ENCODE results near the gene EXOC7.

Gene EXOC7

GRCh38 chr17:76121932-76122430 is 18.4 kb upstream of the EXOC7 start:
- DNase-seq (ENCODE audit: low spot score): no peak

- DNase-seq (ENCODE audit: low spot score): no peak
These were observed 17.0 kb upstream of the EXOC7 start for GRCh38 chr17:76120658-76121008.

- no peak for DNase-seq (ENCODE audit: low spot score)
These were observed 16.1 kb upstream of the EXOC7 start for GRCh38 chr17:76119409-76120371.

- DNase-seq (ENCODE audit: low spot score): no peak
These were observed 11.7 kb upstream of the EXOC7 start for GRCh38 chr17:76115138-76115754.

- no peak for DNase-seq (ENCODE audit: low spot score)
These were observed 8.4 kb upstream of the EXOC7 start for GRCh38 chr17:76111956-76112355.

GRCh38 chr17:76107509-76107908 is 3.9 kb upstream of the EXOC7 start:
- DNase-seq (ENCODE audit: low spot score): no peak

GRCh38 chr17:76106703-76107102 is 3.1 kb upstream of the EXOC7 start:
- DNase-seq (ENCODE audit: low spot score): no peak

- DNase-seq (ENCODE audit: low spot score): no peak
These were observed 1.3 kb upstream of the EXOC7 start for GRCh38 chr17:76104896-76105231.

GRCh38 chr17:76104140-76104895 is 731 bp upstream of the EXOC7 start:
- DNase-seq (ENCODE audit: low spot score): peak; percentile 63

- DNase-seq (ENCODE audit: low spot score): no peak
These were observed 678 bp downstream of the EXOC7 start for GRCh38 chr17:76102944-76103273.

GRCh38 chr17:76097716-76098295 is 5.8 kb downstream of the EXOC7 start:
- no peak for DNase-seq (ENCODE audit: low spot score)

- no peak for DNase-seq (ENCODE audit: low spot score)
These were observed 7.6 kb downstream of the EXOC7 start for GRCh38 chr17:76095943-76096342.

GRCh38 chr17:76094046-76094445 is 9.5 kb downstream of the EXOC7 start:
- no peak for DNase-seq (ENCODE audit: low spot score)

GRCh38 chr17:76092526-76093413 is 10.8 kb downstream of the EXOC7 start:
- DNase-seq (ENCODE audit: low spot score): no peak

- no peak for DNase-seq (ENCODE audit: low spot score)
These were observed 11.9 kb downstream of the EXOC7 start for GRCh38 chr17:76091526-76092286.

- no peak for DNase-seq (ENCODE audit: low spot score)
These were observed 13.0 kb downstream of the EXOC7 start for GRCh38 chr17:76090517-76091129.

- no peak for DNase-seq (ENCODE audit: low spot score)
These were observed 13.7 kb downstream of the EXOC7 start for GRCh38 chr17:76089680-76090516.

GRCh38 chr17:76088868-76089576 is 14.6 kb downstream of the EXOC7 start:
- DNase-seq (ENCODE audit: low spot score): no peak
